A549 (cell line): Measurements from ENCODE around the gene HSPB1. TPM values are rescaled to one million over a fixed set of nuclear protein-coding genes. Genes with fewer than 3 reads are reported as not detected.
A peak's percentile ranks its signal among the peaks of the same experiment; 100 is the strongest.
"Not testable (repeated sequence)": the region's sequence is repeated elsewhere in the genome, so short reads cannot be mapped to it uniquely, and the experiment has no call there.

Experiments used
- ATAC-seq, 2 experiments: fragments of 200-7000 bp in 1 of 2; fragments of >200 bp in 1 of 2; cut with Nextera tagmentation in 1 of 2; cut with Tn5 transposase in 1 of 2; 3 replicates each; pipeline versions ENCODE4 v1.8.0 to v1.9.1; 2018 to 2020; ENCODE audit warnings: mild to moderate bottlenecking in 1 of 2, moderate library complexity in 1 of 2
- CTCF ChIA-PET: fragments of 300-600 bp; sonication (Branson Sonifier 250); formaldehyde crosslinking; extraction: SDS; loops from one replicate; lab custom pipeline; 2021; ENCODE audit warnings: antibody characterized with exemption, inconsistent platforms; lab: Yijun Ruan, JAX
- POLR2A ChIA-PET: fragments of 350-600 bp; formaldehyde crosslinking; extraction: SDS; loops from one replicate; lab custom pipeline; 2021; ENCODE audit warnings: antibody characterized with exemption, inconsistent platforms; lab: Yijun Ruan, JAX
- DNase-seq, 2 experiments: peaks; one replicate each; pipeline versions ENCODE4 v3.0.0 to v3.0.0-alpha.2; 2011 to 2016; ENCODE audit warnings: low read depth in 1 of 2, low spot score in 1 of 2
- FAIRE-seq: peaks from 2 replicates; lab custom pipeline; 2011; peaks lifted over from hg19 to GRCh38; lab: Jason Lieb, UNC
- H3K27ac ChIP-seq, 2 experiments: fragments of >200 bp; sonication (Bioruptor Twin); formaldehyde crosslinking; 3 replicates each; pipeline ENCODE4 v1.5.1; 2016 to 2017
- H3K4me1 ChIP-seq: fragments of >200 bp; sonication (Bioruptor Twin); formaldehyde crosslinking; 3 replicates; pipeline ENCODE4 v1.6.1; 2016
- H3K4me2 ChIP-seq: fragments of >200 bp; sonication (Bioruptor Twin); formaldehyde crosslinking; 3 replicates; pipeline ENCODE4 v1.6.1; 2016
- H3K4me3 ChIP-seq: fragments of >200 bp; sonication (Bioruptor Twin); formaldehyde crosslinking; 3 replicates; pipeline ENCODE4 v1.5.1; 2016
- H3K9me3 ChIP-seq: fragments of >200 bp; sonication (Bioruptor Twin); formaldehyde crosslinking; 3 replicates; pipeline ENCODE4 v1.6.1; 2016
- BCL3 ChIP-seq: fragments of >200 bp; sonication (Bioruptor Twin); formaldehyde crosslinking; IDR thresholded peaks from 3 replicates; pipeline ENCODE4 v1.6.1; 2016
- CBX8 ChIP-seq: fragments of 200-600 bp; sonication (generic); IDR thresholded peaks from 2 replicates; pipeline ENCODE4 v1.6.1; 2016
- EHMT2 ChIP-seq: fragments of 200-600 bp; sonication (generic); IDR thresholded peaks from 2 replicates; pipeline ENCODE4 v1.6.1; 2016; ENCODE audit warnings: antibody characterized with exemption, low read depth, mild to moderate bottlenecking, moderate library complexity
- ELK1 ChIP-seq: fragments of 150-350 bp; IDR thresholded peaks from 2 replicates; pipeline ENCODE4 v1.6.1; 2014; ENCODE audit warnings: low read depth, mild to moderate bottlenecking, low read length
- FOSB ChIP-seq: fragments of 250-450 bp; sonication (Bioruptor Pico); IDR thresholded peaks from 2 replicates; pipeline ENCODE4 v1.5.0; 2020; ENCODE audit warnings: mild to moderate bottlenecking, moderate library complexity
- FOSL2 ChIP-seq, 2 experiments: fragments of 450-650 bp in 1 of 2; fragments of >200 bp in 1 of 2; sonication (Bioruptor Twin) in 1 of 2; formaldehyde crosslinking; IDR thresholded peaks; 2 replicates each; pipeline versions ENCODE4 v1.5.0 to v1.6.1; 2016 to 2020; ENCODE audit warnings: mild to moderate bottlenecking in 1 of 2, moderate library complexity in 1 of 2
- GATA3 ChIP-seq: IDR thresholded peaks from 2 replicates; pipeline ENCODE4 v1.6.1; 2012; ENCODE audit warnings: borderline replicate concordance
- HDAC2 ChIP-seq: fragments of 200-600 bp; sonication (generic); IDR thresholded peaks from 2 replicates; pipeline ENCODE4 v1.6.1; 2016
- HMGXB4 ChIP-seq: fragments of 250-450 bp; sonication (Bioruptor Pico); IDR thresholded peaks from 2 replicates; pipeline ENCODE4 v1.5.0; 2021; ENCODE audit warnings: mild to moderate bottlenecking, moderate library complexity, borderline replicate concordance
- HOXA7 ChIP-seq: fragments of 250-450 bp; sonication (Bioruptor Pico); IDR thresholded peaks from 2 replicates; pipeline ENCODE4 v1.5.0; 2020; ENCODE audit warnings: mild to moderate bottlenecking, moderate library complexity
- JUNB ChIP-seq: fragments of >200 bp; sonication (Bioruptor Twin); formaldehyde crosslinking; IDR thresholded peaks from 2 replicates; pipeline ENCODE4 v1.6.1; 2016
- KDM1A ChIP-seq: fragments of 200-600 bp; sonication (generic); IDR thresholded peaks from 2 replicates; pipeline ENCODE4 v1.6.1; 2016; ENCODE audit warnings: low read depth, mild to moderate bottlenecking
- MAZ ChIP-seq: fragments of 150-350 bp; IDR thresholded peaks from 2 replicates; pipeline ENCODE4 v1.6.1; 2014; ENCODE audit warnings: antibody characterized with exemption, low read depth, low read length, borderline replicate concordance
- MYC ChIP-seq: IDR thresholded peaks from 2 replicates; pipeline ENCODE4 v1.6.1; 2012; ENCODE audit warnings: mild to moderate bottlenecking, inconsistent platforms, low read length, improper control_type of control experiment, borderline replicate concordance
- NPAS2 ChIP-seq: fragments of 250-450 bp; sonication (Bioruptor Pico); IDR thresholded peaks from 2 replicates; pipeline ENCODE4 v1.8.0; 2022; ENCODE audit warnings: mild to moderate bottlenecking, moderate library complexity, borderline replicate concordance
- NR3C1 ChIP-seq: fragments of >200 bp; sonication (Bioruptor Twin); formaldehyde crosslinking; IDR thresholded peaks from 3 replicates; pipeline ENCODE4 v1.6.1; 2017
- RCOR1 ChIP-seq: fragments of 150-350 bp; IDR thresholded peaks from 2 replicates; pipeline ENCODE4 v1.6.1; 2014; ENCODE audit warnings: antibody characterized with exemption, low read length, low read depth
- RNF2 ChIP-seq: fragments of 200-600 bp; sonication (generic); IDR thresholded peaks from 2 replicates; pipeline ENCODE4 v1.6.1; 2016; ENCODE audit warnings: low read depth, mild to moderate bottlenecking, antibody characterized with exemption, moderate library complexity, borderline replicate concordance
- SREBF2 ChIP-seq: fragments of 450-650 bp; IDR thresholded peaks from 2 replicates; pipeline ENCODE4 v1.6.1; 2014; ENCODE audit warnings: mild to moderate bottlenecking, moderate library complexity
- TFCP2L1 ChIP-seq: fragments of 250-450 bp; sonication (Bioruptor Pico); IDR thresholded peaks from 2 replicates; pipeline ENCODE4 v1.5.0; 2021; ENCODE audit warnings: mild to moderate bottlenecking
- ZC3H11A ChIP-seq: fragments of 450-650 bp; IDR thresholded peaks from 2 replicates; pipeline ENCODE4 v1.6.1; 2014; ENCODE audit warnings: antibody characterized with exemption, mild to moderate bottlenecking
- ZFP36 ChIP-seq: fragments of 450-650 bp; IDR thresholded peaks from 2 replicates; pipeline ENCODE4 v1.6.1; 2014; ENCODE audit warnings: borderline replicate concordance; ENCODE audit not compliant: partially characterized antibody
- WGBS: methylation state at CpG from one replicate; pipeline ENCODE4 v1.1.6; 2017; ENCODE audit errors: missing lambda C conversion rate; 5-methylcytosine and 5-hydroxymethylcytosine counted together
- polyA plus RNA-seq, 4 experiments: library from polyadenylated mRNA; depleted of rRNA in 3 of 4; stranded (reverse); fragments of >200 nt; fragmentation: RNase III in 1 of 4; extraction: RNeasy Plus Mini Kit Qiagen cat#74134 plus additional on column Dnase treatment in 1 of 4; gene quantifications; 2 replicates in 3 of 4; 3 replicates in 1 of 4; pipeline ENCODE4 v1.2.3, GENCODE V29; 2011 to 2017

The HSPB1 gene
- polyA plus RNA-seq, 2 of the 4 experiments (the other 2 are of a cell fraction), result 209 to 620 TPM

- TF ChIP-seq ZC3H11A, result peak; percentile 98
- TF ChIP-seq, all 56 proteins: peak for 1; not testable (repeated sequence) for 55
- POLR2A ChIA-PET, result interaction anchor here (1.0 to 1.8 kb wide), 2 partner anchors 20 to 23 kb away, joined by 3 to 12 read pairs; no protein-coding TSS in a partner anchor
- CTCF ChIA-PET, result interaction anchor here (0.6 to 27.1 kb wide), 32 partner anchors 10 to 1260 kb away, joined by 3 to 764 read pairs (median 6); partner anchors contain the start of genes HSPB1 and SRRM3
Observed at GRCh38 chr7:76314740-76315139, 12.3 kb downstream of the HSPB1 start.

GRCh38 chr7:76315364-76315763 is 12.9 kb downstream of the HSPB1 start:
- no peak for DNase-seq
- H3K4me3 ChIP-seq, result no peak overlapping the region
- no peak for ATAC-seq
- no peak for FAIRE-seq
- H3K4me1 ChIP-seq, result peaks cover 36% of the 10 kb centered on the region
- no peaks in the 10 kb centered on the region for H3K9me3 ChIP-seq
- TF ChIP-seq MYC (no peak), NR3C1 (no peak), EHMT2 (no peak), HOXA7 (no peak), HDAC2 (no peak), JUNB (no peak), CBX8 (no peak), HMGXB4 (CRISPR knock-in tag) (no peak), ZFP36 (no peak)
- H3K27ac ChIP-seq, result peak overlapping the region in 1 of 2 experiments; percentile 56; a peak in 2 of 6 replicates
- WGBS, result 90% methylated on average over 5 of the region's 5 CpGs
- POLR2A ChIA-PET, result interaction anchor here (0.6 to 1.8 kb wide), 2 partner anchors 24 to 137 kb away, joined by 3 to 12 read pairs; no protein-coding TSS in a partner anchor
- no peak overlapping the region for H3K4me2 ChIP-seq
- CTCF ChIA-PET, result interaction anchor here (0.6 to 27.1 kb wide), 14 partner anchors 9 to 146 kb away, joined by 3 to 764 read pairs (median 12); partner anchors contain the start of gene HSPB1

More at GRCh38 chr7:76314740-76315139, 12.3 kb downstream of the HSPB1 start:
- ATAC-seq, H3K4me3 ChIP-seq, DNase-seq, FAIRE-seq, H3K9me3 ChIP-seq: not testable (repeated sequence)
- H3K4me2 ChIP-seq, result peak overlapping the region; percentile 63; the same call in 2 of the 3 replicates
- H3K27ac ChIP-seq, result peak overlapping the region; percentile 76 to 83
- H3K4me1 ChIP-seq, result peaks cover 33% of the 10 kb centered on the region
- 65% methylated on average over 6 of the region's 6 CpGs for WGBS

- ChIA-PET CTCF (interaction anchor here (0.8 to 27.1 kb wide), 7 partner anchors 14 to 150 kb away, joined by 3 to 764 read pairs (median 75); partner anchors contain the start of genes HSPB1 and YWHAG), POLR2A (interaction anchor here (0.6 to 2.8 kb wide), 13 partner anchors 9 to 149 kb away, joined by 3 to 23 read pairs (median 5); partner anchors contain the start of genes HSPB1 and YWHAG)
- Histone ChIP-seq H3K4me1 (peaks cover 28% of the 10 kb centered on the region), H3K4me2 (peak overlapping the region; percentile 79), H3K4me3 (peak overlapping the region; percentile 55), H3K9me3 (no peaks in the 10 kb centered on the region), H3K27ac (peak overlapping the region; percentile 85 to 94)
- ATAC-seq (peak in 1 of 2 experiments; percentile 3; a peak in 3 of 6 replicates), FAIRE-seq (no peak), DNase-seq (no peak)
- WGBS, result 74% methylated on average over 14 of the region's 14 CpGs
- TF ChIP-seq MAZ (no peak), GATA3 (no peak), SREBF2 (no peak), FOSB (CRISPR knock-in tag) (no peak), RCOR1 (no peak), BCL3 (no peak), TFCP2L1 (CRISPR knock-in tag) (no peak), KDM1A (no peak), MYC (no peak), RNF2 (no peak), FOSL2 (IDR thresholded peaks at IDR 0.05) (no peak), FOSL2 (CRISPR knock-in tag; IDR thresholded peaks at IDR 0.05) (no peak), NPAS2 (CRISPR knock-in tag) (no peak), ELK1 (no peak)
Observed at GRCh38 chr7:76316984-76317781, 14.7 kb downstream of the HSPB1 start.
